Type B pancreatic cell (in vitro differentiated cells): ENCODE results near the gene NXN. TPM values are rescaled to one million over a fixed set of nuclear protein-coding genes. Genes with fewer than 3 reads are reported as not detected.
A peak's percentile ranks its signal among the peaks of the same experiment; 100 is the strongest.
"Not testable (repeated sequence)": the region's sequence is repeated elsewhere in the genome, so short reads cannot be mapped to it uniquely, and the experiment has no call there.

Source experiments
- DNase-seq: peaks from one replicate; pipeline ENCODE4 v3.0.0; 2021; ENCODE audit warnings: mixed read lengths; ENCODE audit not compliant: unreplicated experiment; ENCODE audit errors: extremely low spot score
- H3K27ac Mint-ChIP-seq: 2 replicates; pipeline ENCODE4 v1.8.0; 2021; ENCODE audit warnings: mild to moderate bottlenecking, mixed read lengths
- H3K27me3 Mint-ChIP-seq: 2 replicates; pipeline ENCODE4 v1.8.0; 2021; ENCODE audit warnings: mixed read lengths
- H3K36me3 Mint-ChIP-seq: 2 replicates; pipeline ENCODE4 v1.8.0; 2021; ENCODE audit warnings: mixed read lengths
- H3K4me1 Mint-ChIP-seq: one replicate; pipeline ENCODE4 v1.8.0; 2021; ENCODE audit warnings: mixed read lengths; ENCODE audit not compliant: unreplicated experiment
- H3K4me3 Mint-ChIP-seq: 2 replicates; pipeline ENCODE4 v1.8.0; 2021; ENCODE audit warnings: mild to moderate bottlenecking, mixed read lengths
- H3K9me3 Mint-ChIP-seq: 2 replicates; pipeline ENCODE4 v1.8.0; 2021; ENCODE audit warnings: mixed read lengths
- total RNA-seq: library from RNA; stranded (reverse); gene quantifications from 2 replicates; pipeline ENCODE4 v1.2.1, GENCODE V29; 2021; ENCODE audit warnings: low replicate concordance
- TF ChIP-seq, protein P1 (sequence below): fragments of 200-600 bp; sonication (generic); conservative IDR thresholded peaks from 2 replicates; pipeline ENCODE4 v1.5.0; 2021; ENCODE audit warnings: antibody characterized with exemption, mild to moderate bottlenecking

Gene NXN
- total RNA-seq, 1 donor from 2014 or later = 68.0 TPM

DNA sequence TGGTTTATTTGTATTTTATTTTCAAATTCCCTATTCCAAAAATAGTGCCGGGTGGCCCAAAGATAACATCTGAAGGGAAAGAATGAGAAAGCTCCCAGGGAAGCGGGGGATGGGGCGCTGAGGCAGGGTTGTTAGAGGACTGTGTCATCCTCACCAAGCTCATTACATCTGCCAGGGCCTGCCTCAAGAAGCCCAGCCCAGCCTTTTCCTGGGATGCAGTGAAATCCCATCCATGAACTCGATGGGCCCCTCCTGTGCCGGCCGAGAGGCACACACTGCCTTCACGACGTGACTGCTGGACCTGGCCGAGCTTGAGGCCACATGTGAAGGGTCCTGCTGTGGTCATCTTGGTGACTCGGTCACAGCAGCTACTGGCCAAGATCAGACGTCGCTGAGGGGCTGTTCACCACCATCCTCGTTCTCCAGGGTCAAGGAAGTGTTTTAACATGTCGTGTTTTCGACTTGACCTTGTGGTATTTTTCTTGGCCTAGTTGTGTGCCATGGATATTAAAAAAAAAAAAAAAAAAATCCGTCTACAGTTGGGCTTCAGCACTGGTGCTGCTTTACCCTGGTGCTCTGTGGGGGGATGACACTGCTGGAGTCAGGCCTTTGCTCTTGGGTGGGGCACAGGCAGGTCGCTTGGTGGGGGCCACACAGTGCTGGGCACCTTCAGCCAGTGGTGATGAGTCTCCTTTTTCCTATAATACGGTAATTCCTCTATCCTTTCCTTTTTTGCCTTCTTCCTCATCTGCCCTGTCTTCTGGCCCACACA is 22.2 kb upstream of the NXN start:
- Mint-ChIP-seq H3K36me3 (peaks cover 23% of the 10 kb centered on the region), H3K27me3 (no peaks in the 10 kb centered on the region), H3K4me3 (peak overlapping the region; percentile 70), H3K9me3 (no peaks in the 10 kb centered on the region), H3K27ac (peak overlapping the region; percentile 54), H3K4me1 (peaks cover 54% of the 10 kb centered on the region)
- DNase-seq = no peak
- TF ChIP-seq, protein P1, sequence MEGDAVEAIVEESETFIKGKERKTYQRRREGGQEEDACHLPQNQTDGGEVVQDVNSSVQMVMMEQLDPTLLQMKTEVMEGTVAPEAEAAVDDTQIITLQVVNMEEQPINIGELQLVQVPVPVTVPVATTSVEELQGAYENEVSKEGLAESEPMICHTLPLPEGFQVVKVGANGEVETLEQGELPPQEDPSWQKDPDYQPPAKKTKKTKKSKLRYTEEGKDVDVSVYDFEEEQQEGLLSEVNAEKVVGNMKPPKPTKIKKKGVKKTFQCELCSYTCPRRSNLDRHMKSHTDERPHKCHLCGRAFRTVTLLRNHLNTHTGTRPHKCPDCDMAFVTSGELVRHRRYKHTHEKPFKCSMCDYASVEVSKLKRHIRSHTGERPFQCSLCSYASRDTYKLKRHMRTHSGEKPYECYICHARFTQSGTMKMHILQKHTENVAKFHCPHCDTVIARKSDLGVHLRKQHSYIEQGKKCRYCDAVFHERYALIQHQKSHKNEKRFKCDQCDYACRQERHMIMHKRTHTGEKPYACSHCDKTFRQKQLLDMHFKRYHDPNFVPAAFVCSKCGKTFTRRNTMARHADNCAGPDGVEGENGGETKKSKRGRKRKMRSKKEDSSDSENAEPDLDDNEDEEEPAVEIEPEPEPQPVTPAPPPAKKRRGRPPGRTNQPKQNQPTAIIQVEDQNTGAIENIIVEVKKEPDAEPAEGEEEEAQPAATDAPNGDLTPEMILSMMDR = no peak

DNA sequence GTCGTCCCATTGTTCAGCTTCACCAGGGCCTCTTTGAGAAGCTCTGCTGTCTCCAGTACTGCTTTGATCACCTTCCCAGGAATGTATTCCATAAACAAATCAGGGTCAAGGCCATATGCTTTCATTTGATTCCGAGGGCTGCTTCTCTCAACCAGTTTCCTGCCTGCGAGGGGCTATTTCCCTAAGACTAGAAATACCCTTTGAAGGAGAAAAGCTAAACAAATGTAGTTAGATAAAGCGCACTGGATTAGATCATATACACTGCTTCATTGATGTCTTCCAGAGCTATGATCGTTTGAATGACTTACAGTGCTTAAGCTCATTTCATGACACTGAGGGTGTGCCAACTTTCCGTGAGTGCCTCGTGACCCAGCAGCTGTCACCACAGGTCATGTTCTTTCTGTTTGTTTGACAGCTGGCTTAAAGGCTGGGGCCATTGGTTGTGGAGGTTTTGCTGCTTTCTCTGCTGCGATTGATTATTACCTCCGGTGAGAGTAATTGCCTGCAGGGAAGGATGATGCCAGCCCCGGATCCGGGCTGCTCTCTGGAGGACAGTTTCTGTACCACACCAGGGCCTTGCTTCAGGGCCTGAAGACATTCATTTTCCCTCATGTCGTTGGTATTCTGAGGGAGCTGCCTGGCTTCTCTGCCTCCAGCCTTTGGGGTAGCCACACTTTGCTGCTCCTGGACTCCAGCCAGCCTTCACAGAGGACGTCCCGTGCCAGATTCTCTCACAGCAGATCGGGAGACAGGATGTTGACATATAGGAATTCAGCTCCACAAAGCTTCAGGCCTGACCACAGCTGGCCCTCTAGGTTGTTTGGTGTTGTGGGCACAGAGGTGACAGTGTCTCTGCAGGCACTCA is 21.3 kb upstream of the NXN start:
- peaks cover 23% of the 10 kb centered on the region for H3K36me3 Mint-ChIP-seq
- peak overlapping the region; percentile 55 for H3K27ac Mint-ChIP-seq
- DNase-seq = no peak
- TF ChIP-seq, protein P1 = no peak
- peaks cover 54% of the 10 kb centered on the region for H3K4me1 Mint-ChIP-seq
- H3K4me3 Mint-ChIP-seq = peak overlapping the region; percentile 52
- no peaks in the 10 kb centered on the region for H3K9me3 Mint-ChIP-seq
- H3K27me3 Mint-ChIP-seq = no peaks in the 10 kb centered on the region

DNA sequence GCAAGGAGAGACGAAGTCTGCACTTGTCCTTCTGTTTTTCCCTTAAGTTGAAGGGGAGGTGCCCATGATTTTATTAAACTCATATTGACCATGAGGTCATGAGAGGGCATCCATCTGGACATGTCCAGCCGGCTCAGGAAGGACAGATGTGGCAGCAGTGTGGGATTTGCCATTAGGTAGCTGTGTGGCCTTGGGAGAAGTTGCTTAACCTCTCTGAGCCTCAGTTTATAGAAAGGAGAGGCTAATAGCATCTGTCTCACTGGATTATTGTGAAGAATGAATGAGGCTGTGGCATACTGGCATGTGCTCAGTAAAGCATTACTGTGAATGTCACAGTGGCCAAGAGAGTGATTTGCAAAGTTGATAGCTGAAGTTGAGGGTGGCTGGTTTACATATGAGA is 18.5 kb upstream of the NXN start:
- Mint-ChIP-seq H3K4me1 (peaks cover 40% of the 10 kb centered on the region), H3K4me3 (peak overlapping the region; percentile 100)
- TF ChIP-seq, protein P1 = no peak

DNA sequence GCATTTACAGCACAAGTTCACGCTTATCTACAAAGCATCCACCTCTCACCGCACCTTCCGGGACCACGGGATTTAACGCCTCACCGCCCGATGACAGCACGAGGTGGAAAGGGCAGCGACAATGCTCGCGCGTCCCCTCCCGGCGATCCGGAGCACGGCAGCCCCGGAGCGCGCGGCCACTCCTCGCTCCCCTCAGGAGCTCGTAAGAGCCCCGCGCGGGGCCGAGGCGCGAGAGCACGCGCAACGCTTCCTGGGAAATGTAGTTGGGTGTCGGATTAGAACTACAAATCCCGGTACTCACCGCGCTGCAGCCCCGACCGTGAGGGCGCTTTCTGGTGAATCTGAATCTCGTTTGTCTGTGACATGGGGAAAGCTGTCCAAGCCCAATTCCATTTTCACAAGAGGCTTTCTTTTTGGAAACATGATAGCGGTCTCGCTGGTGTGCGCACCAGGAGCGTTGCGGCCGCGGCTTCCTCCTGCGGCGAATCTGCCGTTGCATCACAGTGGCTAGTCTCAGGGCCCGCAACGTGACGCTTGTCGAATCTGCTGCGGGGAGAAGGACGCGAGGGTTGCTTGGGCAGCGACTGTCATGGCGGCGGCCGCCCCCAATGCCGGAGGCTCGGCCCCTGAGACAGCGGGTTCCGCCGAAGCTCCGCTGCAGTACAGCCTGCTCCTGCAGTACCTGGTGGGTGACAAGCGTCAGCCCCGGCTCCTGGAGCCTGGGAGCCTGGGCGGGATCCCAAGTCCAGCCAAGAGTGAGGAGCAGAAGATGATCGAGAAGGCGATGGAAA is 17.2 kb upstream of the NXN start, which contains the start of gene TIMM22:
Gene TIMM22, plus strand, starts transcription at position 576 of the 791 bp plus-strand sequence. Its CDS starts 14 bp downstream, at position 590.
- TF ChIP-seq, protein P1 = peak; percentile 89

More for the DNA sequence above, 18.5 kb upstream of the NXN start:
- H3K27ac Mint-ChIP-seq = peak overlapping the region; percentile 59
- H3K9me3 Mint-ChIP-seq = no peaks in the 10 kb centered on the region
- peaks cover 23% of the 10 kb centered on the region for H3K36me3 Mint-ChIP-seq
- DNase-seq = no peak
- no peaks in the 10 kb centered on the region for H3K27me3 Mint-ChIP-seq

DNA sequence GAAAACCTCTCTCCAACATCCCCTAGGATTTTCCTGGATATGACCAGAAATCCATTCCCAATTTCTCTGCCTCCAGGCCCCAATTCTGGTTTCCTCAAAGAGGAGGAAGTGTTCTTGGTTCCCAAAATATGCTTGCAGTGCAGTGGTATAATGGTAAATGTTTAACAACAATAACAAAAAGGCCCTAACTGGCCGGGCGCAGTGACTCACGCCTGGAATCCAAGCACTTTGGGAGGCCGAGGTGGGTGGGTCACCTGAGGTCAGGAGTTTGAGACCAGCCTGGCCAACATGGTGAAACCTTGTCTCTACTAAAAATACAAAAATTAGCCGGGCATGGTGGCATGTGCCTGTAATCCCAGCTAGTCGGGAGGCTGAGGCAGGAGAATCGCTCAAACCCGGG is 15.7 kb upstream of the NXN start:
- H3K9me3 Mint-ChIP-seq, H3K36me3 Mint-ChIP-seq, H3K27me3 Mint-ChIP-seq, H3K27ac Mint-ChIP-seq, DNase-seq: not testable (repeated sequence)
- peaks cover 17% of the 10 kb centered on the region for H3K4me1 Mint-ChIP-seq
- H3K4me3 Mint-ChIP-seq = peak overlapping the region; percentile 35

More for the DNA sequence above, 17.2 kb upstream of the NXN start, which contains the start of gene TIMM22:
- no peaks in the 10 kb centered on the region for H3K9me3 Mint-ChIP-seq
- peaks cover 18% of the 10 kb centered on the region for H3K36me3 Mint-ChIP-seq
- no peaks in the 10 kb centered on the region for H3K27me3 Mint-ChIP-seq
- peaks cover 29% of the 10 kb centered on the region for H3K4me1 Mint-ChIP-seq
- peak; percentile 96 for DNase-seq
- H3K27ac Mint-ChIP-seq = peak within 1 kb of the TSS; percentile 100
- H3K4me3 Mint-ChIP-seq = peak within 1 kb of the TSS; percentile 100
